ENCODE measurements around the gene ASTN2.

ASTN2 gene

GRCh38 chr9:116627433-116627832, 787.4 kb downstream of the ASTN2 start:
- no peak for DNase-seq (ENCODE audit: low read depth in 2 of 2)

GRCh38 chr9:116626762-116627161, 788.1 kb downstream of the ASTN2 start:
- no peak for DNase-seq (ENCODE audit: low read depth in 2 of 2)

- DNase-seq (ENCODE audit: low read depth in 2 of 2): no peak
These were observed 791.1 kb downstream of the ASTN2 start for GRCh38 chr9:116623715-116624114.

- no peak for DNase-seq (ENCODE audit: low read depth in 2 of 2)
These were observed 797.5 kb downstream of the ASTN2 start for GRCh38 chr9:116617389-116617788.

- no peak for DNase-seq (ENCODE audit: low read depth in 2 of 2)
These were observed 798.4 kb downstream of the ASTN2 start for GRCh38 chr9:116616304-116616914.

GRCh38 chr9:116608064-116608463, 806.8 kb downstream of the ASTN2 start:
- no peak for DNase-seq (ENCODE audit: low read depth in 2 of 2)

- DNase-seq (ENCODE audit: low read depth in 2 of 2): no peak
These were observed 808.9 kb downstream of the ASTN2 start for GRCh38 chr9:116605904-116606341.

- DNase-seq (ENCODE audit: low read depth in 2 of 2): no peak
These were observed 809.8 kb downstream of the ASTN2 start for GRCh38 chr9:116605060-116605459.

- DNase-seq (ENCODE audit: low read depth in 2 of 2): no peak
These were observed 810.6 kb downstream of the ASTN2 start for GRCh38 chr9:116604251-116604650.

GRCh38 chr9:116599342-116599884, 815.4 kb downstream of the ASTN2 start:
- DNase-seq (ENCODE audit: low read depth in 2 of 2): no peak

GRCh38 chr9:116596646-116597045, 818.2 kb downstream of the ASTN2 start:
- DNase-seq (ENCODE audit: low read depth in 2 of 2): no peak

GRCh38 chr9:116594547-116594946, 820.3 kb downstream of the ASTN2 start:
- DNase-seq (ENCODE audit: low read depth in 2 of 2): no peak

- DNase-seq (ENCODE audit: low read depth in 2 of 2): no peak
These were observed 821.9 kb downstream of the ASTN2 start for GRCh38 chr9:116592970-116593369.

- peak in 1 of 2 experiments; percentile 12 for DNase-seq (ENCODE audit: low read depth in 2 of 2)
These were observed 825.2 kb downstream of the ASTN2 start for GRCh38 chr9:116589392-116590354.

GRCh38 chr9:116587919-116588318, 826.9 kb downstream of the ASTN2 start:
- DNase-seq (ENCODE audit: low read depth in 2 of 2): no peak

GRCh38 chr9:116585896-116586295, 829.0 kb downstream of the ASTN2 start:
- DNase-seq (ENCODE audit: low read depth in 2 of 2): no peak

- DNase-seq (ENCODE audit: low read depth in 2 of 2): no peak
These were observed 829.7 kb downstream of the ASTN2 start for GRCh38 chr9:116585204-116585603.

- DNase-seq (ENCODE audit: low read depth in 2 of 2): no peak
These were observed 834.0 kb downstream of the ASTN2 start for GRCh38 chr9:116580853-116581252.

GRCh38 chr9:116576386-116576785, 838.5 kb downstream of the ASTN2 start:
- no peak for DNase-seq (ENCODE audit: low read depth in 2 of 2)

- no peak for DNase-seq (ENCODE audit: low read depth in 2 of 2)
These were observed 840.7 kb downstream of the ASTN2 start for GRCh38 chr9:116574027-116574679.

GRCh38 chr9:116572095-116572748, 842.6 kb downstream of the ASTN2 start:
- DNase-seq (ENCODE audit: low read depth in 2 of 2): peak in 1 of 2 experiments; percentile 21

- no peak for DNase-seq (ENCODE audit: low read depth in 2 of 2)
These were observed 845.7 kb downstream of the ASTN2 start for GRCh38 chr9:116569111-116569510.
